HepG2 (cell line): ENCODE data around the gene ARHGEF10L. TPM values are rescaled to one million over a fixed set of nuclear protein-coding genes. Genes with fewer than 3 reads are reported as not detected.

Experiments
- CCAR2 ChIP-seq: fragments of 200-400 bp; formaldehyde crosslinking; optimal IDR thresholded peaks from 2 replicates; pipeline ENCODE3; 2018; ENCODE audit warnings: low read depth, mild to moderate bottlenecking, low read length, moderate library complexity
- CENPBD1 ChIP-seq: sonication (generic); formaldehyde crosslinking; IDR thresholded peaks from 2 replicates; pipeline ENCODE4 v1.8.0; 2022; ENCODE audit warnings: missing genetic modification reagents, low read depth, mild to moderate bottlenecking, borderline replicate concordance
- DZIP1 ChIP-seq: sonication (generic); formaldehyde crosslinking; IDR thresholded peaks from 2 replicates; pipeline ENCODE4 v1.5.0; 2020; ENCODE audit warnings: mild to moderate bottlenecking, missing genetic modification reagents
- HMGXB3 ChIP-seq: sonication (generic); formaldehyde crosslinking; IDR thresholded peaks from 2 replicates; pipeline ENCODE4 v1.4.0; 2020; ENCODE audit warnings: missing genetic modification reagents, borderline replicate concordance
- IRX3 ChIP-seq: sonication (generic); formaldehyde crosslinking; IDR thresholded peaks from 2 replicates; pipeline ENCODE4 v1.8.1; 2023; ENCODE audit warnings: mild to moderate bottlenecking, low read depth, missing genetic modification reagents, borderline replicate concordance
- ISL2 ChIP-seq: sonication (generic); formaldehyde crosslinking; IDR thresholded peaks from 2 replicates; pipeline ENCODE4 v1.5.0; 2020; ENCODE audit warnings: missing genetic modification reagents
- MAFK ChIP-seq, 2 experiments: IDR thresholded peaks in 1 of 2; conservative IDR thresholded peaks in 1 of 2; 2 replicates each; pipeline ENCODE4 v1.6.1; 2011; ENCODE audit warnings: improper control_type of control experiment in 2 of 2, low read length in 2 of 2
- NFE2L2 ChIP-seq: fragments of 150-350 bp; IDR thresholded peaks from 2 replicates; pipeline ENCODE4 v1.6.1; 2014; ENCODE audit warnings: low read length
- RFX1 ChIP-seq: fragments of 450-650 bp; IDR thresholded peaks from 2 replicates; pipeline ENCODE4 v1.6.1; 2017
- SATB2 ChIP-seq: sonication (generic); formaldehyde crosslinking; IDR thresholded peaks from 2 replicates; pipeline ENCODE4 v1.5.0; 2020; ENCODE audit warnings: missing genetic modification reagents
- SOX6 ChIP-seq, 2 experiments: fragments of 450-650 bp in 1 of 2; sonication (generic) in 1 of 2; formaldehyde crosslinking in 1 of 2; IDR thresholded peaks; 2 replicates each; pipeline versions ENCODE4 v1.4.0 to v1.6.1; 2017 to 2020; ENCODE audit warnings: antibody characterized with exemption in 1 of 2, mild to moderate bottlenecking in 1 of 2, missing genetic modification reagents in 1 of 2
- SP2 ChIP-seq: sonication (generic); formaldehyde crosslinking; IDR thresholded peaks from 2 replicates; pipeline ENCODE4 v1.5.1; 2020; ENCODE audit warnings: mild to moderate bottlenecking, missing genetic modification reagents
- THAP11 ChIP-seq: IDR thresholded peaks from 2 replicates; pipeline ENCODE4 v1.6.1; 2016; ENCODE audit warnings: missing biosample characterization, missing genetic modification reagents
- ZBTB7B ChIP-seq: sonication (generic); formaldehyde crosslinking; IDR thresholded peaks from 2 replicates; pipeline ENCODE4 v1.4.0; 2020; ENCODE audit warnings: missing genetic modification reagents
- ZEB1 ChIP-seq: IDR thresholded peaks from 2 replicates; pipeline ENCODE4 v1.6.1; 2012; ENCODE audit warnings: mild to moderate bottlenecking, low read depth, inconsistent platforms; ENCODE audit not compliant: insufficient replicate concordance
- ZFP62 ChIP-seq: sonication (generic); formaldehyde crosslinking; IDR thresholded peaks from 2 replicates; pipeline ENCODE4 v1.4.0; 2020; ENCODE audit warnings: missing genetic modification reagents
- ZNF136 ChIP-seq: sonication (generic); formaldehyde crosslinking; IDR thresholded peaks from 2 replicates; pipeline ENCODE4 v1.8.1; 2022; ENCODE audit warnings: low read depth, mild to moderate bottlenecking, moderate library complexity, missing genetic modification reagents
- ZNF160 ChIP-seq: sonication (generic); formaldehyde crosslinking; IDR thresholded peaks from 2 replicates; pipeline ENCODE4 v1.8.0; 2022; ENCODE audit warnings: mild to moderate bottlenecking, inconsistent platforms, missing genetic modification reagents
- ZNF577 ChIP-seq: sonication (generic); formaldehyde crosslinking; IDR thresholded peaks from 2 replicates; pipeline ENCODE4 v1.4.0; 2020; ENCODE audit warnings: mild to moderate bottlenecking, low read depth, missing genetic modification reagents, borderline replicate concordance
- ZNF644 ChIP-seq: IDR thresholded peaks from 2 replicates; pipeline ENCODE4 v1.6.1; 2016; ENCODE audit warnings: low read depth
- ZSCAN21 ChIP-seq: sonication (generic); formaldehyde crosslinking; IDR thresholded peaks from 2 replicates; pipeline ENCODE4 v1.8.0; 2022; ENCODE audit warnings: mild to moderate bottlenecking, missing genetic modification reagents, moderate library complexity, borderline replicate concordance
- polyA plus RNA-seq, 8 experiments: library from polyadenylated mRNA; depleted of rRNA in 3 of 8; stranded (reverse) in 7 of 8; unstranded in 1 of 8; fragments of >200 nt; fragmentation: Illumina TruSeq in 4 of 8; extraction: Trizol in 4 of 8; gene quantifications; 2 replicates each; pipeline versions ENCODE4 v1.2.1 to v1.2.3, GENCODE V29; 2011 to 2016; ENCODE audit warnings: low read depth in 4 of 8, missing spikeins in 1 of 8, mixed read lengths in 1 of 8; ENCODE audit not compliant: insufficient read depth in 1 of 8
- total RNA-seq, 5 experiments: library from RNA; depleted of rRNA; stranded (reverse); fragments of >200 nt; fragmentation: Illumina TruSeq; extraction: Trizol; gene quantifications; 2 replicates each; pipeline ENCODE4 v1.2.3, GENCODE V29; 2016; ENCODE audit warnings: low read depth in 1 of 5

Gene ARHGEF10L
- total and polyA plus RNA-seq, 2 of the 13 experiments (the other 11 are each of a cell fraction or from before 2014, with no cell fraction given) = 46.5 to 78.3 TPM

- TF ChIP-seq MAFK (conservative IDR thresholded peaks at IDR 0.05 in 1 of 2, IDR thresholded peaks at IDR 0.05 in 1 of 2; ENCODE audit: low read length in 2 of 2) = no peak
- no peak for TF ChIP-seq ZEB1
- no peak for TF ChIP-seq ZNF136 (CRISPR knock-in tag)
- peak; percentile 46; the same call in 1 of the 2 replicates for TF ChIP-seq SATB2
- TF ChIP-seq THAP11 (CRISPR knock-in tag) = peak; percentile 47; the same call in 1 of the 2 replicates
- TF ChIP-seq ZSCAN21 (CRISPR knock-in tag) = no peak
- no peak for TF ChIP-seq RFX1
- no peak for TF ChIP-seq ZNF577
- TF ChIP-seq CCAR2 = no peak
- no peak for TF ChIP-seq SOX6 (IDR thresholded peaks at IDR 0.05)
- TF ChIP-seq SOX6 (CRISPR knock-in tag; IDR thresholded peaks at IDR 0.05) = peak; percentile 68
- TF ChIP-seq ISL2 (CRISPR knock-in tag) = peak; percentile 40; the same call in 1 of the 2 replicates
- TF ChIP-seq IRX3 (CRISPR knock-in tag) = no peak
- no peak for TF ChIP-seq ZNF644 (CRISPR knock-in tag)
- TF ChIP-seq SP2 (CRISPR knock-in tag) = no peak
- TF ChIP-seq NFE2L2 = no peak
- no peak for TF ChIP-seq CENPBD1 (CRISPR knock-in tag)
- TF ChIP-seq ZFP62 (CRISPR knock-in tag) = no peak
- no peak for TF ChIP-seq HMGXB3 (CRISPR knock-in tag)
- TF ChIP-seq DZIP1 = no peak
- TF ChIP-seq ZBTB7B (CRISPR knock-in tag) = peak; percentile 64; the same call in 1 of the 2 replicates
- no peak for TF ChIP-seq ZNF160
Measured at GRCh38 chr1:17564458-17565393, 25.2 kb downstream of the ARHGEF10L start (continued).
